OCI-LY3 (cell line): ENCODE data around the gene RBL1.
"Not testable (repeated sequence)": the region's sequence is repeated elsewhere in the genome, so short reads cannot be mapped to it uniquely, and the experiment has no call there.

ENCODE experiments used
- H2AFZ ChIP-seq: fragments of 200-600, 300-600 bp; shearing (Covaris generic); 2 replicates; pipeline ENCODE4 v1.6.0; 2014; ENCODE audit warnings: antibody characterized with exemption, low read depth, low read length
- H3K27ac ChIP-seq: fragments of 200-600, 300-600 bp; sonication (generic); 2 replicates; pipeline ENCODE4 v1.5.1; 2014; ENCODE audit warnings: mild to moderate bottlenecking, low read length, moderate library complexity, mixed read lengths
- H3K27me3 ChIP-seq: fragments of 200-600, 300-600 bp; sonication (generic); 2 replicates; pipeline ENCODE4 v1.6.1; 2014; ENCODE audit warnings: low read depth, low read length, mixed read lengths
- H3K36me3 ChIP-seq: fragments of 200-600, 300-600 bp; sonication (generic); replicated peaks from 2 replicates; pipeline ENCODE3; 2014; ENCODE audit warnings: low read depth, low read length, mixed read lengths
- H3K4me1 ChIP-seq: fragments of 300-600, 200-600 bp; sonication (generic); 2 replicates; pipeline ENCODE4 v1.6.1; 2014; ENCODE audit warnings: low read length, mixed read lengths
- H3K4me2 ChIP-seq: fragments of 200-600, 300-600 bp; sonication (generic); 2 replicates; pipeline ENCODE4 v1.6.1; 2014; ENCODE audit warnings: low read length, mixed read lengths
- H3K4me3 ChIP-seq: fragments of 300-600, 200-600 bp; sonication (generic); 2 replicates; pipeline ENCODE4 v1.5.1; 2014; ENCODE audit warnings: antibody characterized with exemption, mild to moderate bottlenecking, low read length, moderate library complexity
- H3K79me2 ChIP-seq: fragments of 300-600, 200-600 bp; shearing (Covaris generic); 2 replicates; pipeline ENCODE4 v1.6.1; 2014; ENCODE audit warnings: mild to moderate bottlenecking, low read length, mixed read lengths
- H3K9ac ChIP-seq: fragments of 300-600, 200-600 bp; shearing (Covaris generic); 2 replicates; pipeline ENCODE4 v1.6.0; 2014; ENCODE audit warnings: mild to moderate bottlenecking, low read length, moderate library complexity
- H3K9me3 ChIP-seq: fragments of 200-600, 300-600 bp; shearing (Covaris generic); 2 replicates; pipeline ENCODE4 v1.6.1; 2014; ENCODE audit warnings: low read length, mixed read lengths; ENCODE audit not compliant: insufficient read depth
- H4K20me1 ChIP-seq: fragments of 200-600, 300-600 bp; sonication (generic); 2 replicates; pipeline ENCODE4 v1.6.1; 2016; ENCODE audit warnings: low read length, mixed read lengths; ENCODE audit not compliant: insufficient read depth
- CTCF ChIP-seq: fragments of 200-600, 300-600 bp; sonication (generic); IDR thresholded peaks from 2 replicates; pipeline ENCODE4 v1.5.1; 2014; ENCODE audit warnings: antibody characterized with exemption, low read length, low read depth
- EZH2phosphoT487 ChIP-seq: fragments of 200-600 bp; shearing (Covaris generic); IDR thresholded peaks from 2 replicates; pipeline ENCODE4 v1.6.1; 2018; ENCODE audit warnings: antibody characterized with exemption, mixed run types, low read depth

RBL1 gene

GRCh38 chr20:37066168-37066567 lies 29.6 kb downstream of the RBL1 start:
- Histone ChIP-seq H3K9me3 (no peaks in the 10 kb centered on the region), H3K79me2 (peaks cover 7% of the 10 kb centered on the region), H3K9ac (no peak overlapping the region), H3K27ac (no peak overlapping the region), H3K36me3 (peaks cover 49% of the 10 kb centered on the region), H2AFZ (no peak overlapping the region), H4K20me1 (peaks cover 9% of the 10 kb centered on the region), H3K4me1 (peaks cover 16% of the 10 kb centered on the region), H3K4me2 (no peak overlapping the region), H3K4me3 (no peak overlapping the region), H3K27me3 (no peaks in the 10 kb centered on the region)
- TF ChIP-seq CTCF, result no peak

- no peak overlapping the region for H3K27ac ChIP-seq
- 0 out of 2 replicates have a peak, but pooled peaks cover 6% of the 10 kb centered on the region for H4K20me1 ChIP-seq
- H3K4me1 ChIP-seq, result no peaks in the 10 kb centered on the region
- no peak overlapping the region for H3K9ac ChIP-seq
- H3K9me3 ChIP-seq, result no peaks in the 10 kb centered on the region
- H3K27me3 ChIP-seq, result no peaks in the 10 kb centered on the region
- no peak for TF ChIP-seq EZH2phosphoT487
- no peak for TF ChIP-seq CTCF
- peaks cover 67% of the 10 kb centered on the region for H3K36me3 ChIP-seq
- H3K79me2 ChIP-seq, result no peaks in the 10 kb centered on the region
- no peak overlapping the region for H2AFZ ChIP-seq
- no peak overlapping the region for H3K4me3 ChIP-seq
- H3K4me2 ChIP-seq, result no peak overlapping the region
Observed at GRCh38 chr20:37055276-37055675, 40.5 kb downstream of the RBL1 start.

DNA sequence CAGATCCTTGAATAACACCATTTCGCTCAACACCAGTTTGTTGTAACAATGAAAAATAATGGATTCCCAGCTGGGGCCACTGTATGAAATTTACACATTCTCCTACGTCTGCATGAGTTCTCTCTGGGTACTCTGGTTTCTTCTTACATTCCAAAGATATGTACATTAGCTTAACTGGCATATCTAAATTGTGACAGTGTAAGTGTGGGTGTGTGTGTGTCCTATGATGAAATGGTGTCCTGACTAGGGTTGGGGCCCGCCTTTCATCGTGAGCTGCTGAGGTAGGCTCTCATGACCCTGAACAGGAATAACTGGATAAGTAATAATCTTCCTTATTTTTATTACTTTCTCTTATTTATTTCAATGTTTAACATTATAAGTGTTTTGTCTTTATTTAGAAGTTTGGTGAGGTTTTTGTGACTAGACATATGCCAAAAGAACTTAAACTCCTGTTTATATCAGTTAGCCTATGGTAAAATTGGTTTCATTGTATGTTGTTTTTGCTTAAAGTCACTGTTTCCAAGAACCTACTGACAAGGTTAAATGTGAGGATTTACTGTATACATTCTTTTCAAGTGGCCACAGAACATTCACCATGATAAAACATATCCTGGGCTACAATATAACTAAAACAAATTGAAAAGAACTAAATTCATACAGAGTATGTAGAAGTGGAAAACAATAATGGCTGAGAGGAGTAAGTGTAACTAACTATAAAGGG lies 42.4 kb downstream of the RBL1 start:
- no peak overlapping the region for H3K4me2 ChIP-seq
- H3K4me3 ChIP-seq, result no peak overlapping the region
- peaks cover 3% of the 10 kb centered on the region for H3K4me1 ChIP-seq
- no peak overlapping the region for H3K9ac ChIP-seq
- no peaks in the 10 kb centered on the region for H3K9me3 ChIP-seq
- H4K20me1 ChIP-seq, result 0 out of 2 replicates have a peak, but pooled peaks cover 6% of the 10 kb centered on the region
- H3K27me3 ChIP-seq, result no peaks in the 10 kb centered on the region
- no peak overlapping the region for H2AFZ ChIP-seq
- H3K79me2 ChIP-seq, result no peaks in the 10 kb centered on the region
- TF ChIP-seq CTCF, result no peak
- TF ChIP-seq EZH2phosphoT487, result no peak
- H3K27ac ChIP-seq, result no peak overlapping the region
- H3K36me3 ChIP-seq, result peaks cover 63% of the 10 kb centered on the region

- TF ChIP-seq EZH2phosphoT487, result peak; percentile 81
- no peak for TF ChIP-seq CTCF
- Histone ChIP-seq H3K4me2 (peak overlapping the region; percentile 54), H3K4me3 (0 out of 2 replicates have a peak overlapping the region, but pooled peaks have one; percentile 17), H3K79me2 (peaks cover 3% of the 10 kb centered on the region; the same call in 1 of the 2 replicates), H3K9ac (peak overlapping the region; percentile 18; the same call in 1 of the 2 replicates), H4K20me1 (peaks cover 3% of the 10 kb centered on the region; the same call in 1 of the 2 replicates), H3K4me1 (peaks cover 42% of the 10 kb centered on the region), H3K27ac (peak overlapping the region; percentile 90), H3K9me3 (peaks cover 13% of the 10 kb centered on the region; the same call in 1 of the 2 replicates), H3K36me3 (peaks cover 79% of the 10 kb centered on the region), H3K27me3 (no peaks in the 10 kb centered on the region), H2AFZ (no peak overlapping the region)
Observed at GRCh38 chr20:37042986-37043972, 52.5 kb downstream of the RBL1 start.

- H3K4me3 ChIP-seq, H3K9ac ChIP-seq, H3K4me2 ChIP-seq, H4K20me1 ChIP-seq, H3K27me3 ChIP-seq, H3K27ac ChIP-seq, H3K79me2 ChIP-seq, H2AFZ ChIP-seq: not testable (repeated sequence)
- H3K36me3 ChIP-seq, result peaks cover 64% of the 10 kb centered on the region
- H3K4me1 ChIP-seq, result peaks cover 20% of the 10 kb centered on the region
- peaks cover 13% of the 10 kb centered on the region; the same call in 1 of the 2 replicates for H3K9me3 ChIP-seq
Observed at GRCh38 chr20:37039366-37039765, 56.4 kb downstream of the RBL1 start.
